GM21528 (cell line): ENCODE data around the gene MAP3K9.

Source experiments
- ATAC-seq: cut with Tn5 transposase; IDR thresholded peaks from one replicate; pipeline ENCODE4 v1.9.1; 2021; ENCODE audit warnings: mild to moderate bottlenecking, moderate library complexity; ENCODE audit not compliant: unreplicated experiment, low FRiP score

The MAP3K9 gene

DNA sequence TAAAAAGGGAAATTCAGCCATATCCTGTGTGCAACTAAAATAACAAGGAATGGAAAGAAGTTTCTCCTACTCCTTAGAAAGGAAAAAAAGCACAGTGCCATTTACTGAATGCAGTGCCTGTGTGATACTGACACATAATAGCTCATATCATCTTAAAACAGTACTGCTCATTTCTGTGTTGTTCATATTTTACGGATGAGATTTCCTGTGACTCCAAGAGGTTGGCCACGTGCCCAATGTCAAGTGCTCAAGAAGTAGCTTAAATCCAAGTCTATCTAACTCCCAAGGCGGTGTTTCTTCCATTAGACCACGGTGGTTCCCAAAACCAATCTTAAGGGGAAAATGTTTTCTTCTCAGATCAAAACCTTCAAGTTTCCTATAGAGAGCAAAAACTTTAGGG is 20.0 kb downstream of the MAP3K9 start:
- ATAC-seq: no peak

DNA sequence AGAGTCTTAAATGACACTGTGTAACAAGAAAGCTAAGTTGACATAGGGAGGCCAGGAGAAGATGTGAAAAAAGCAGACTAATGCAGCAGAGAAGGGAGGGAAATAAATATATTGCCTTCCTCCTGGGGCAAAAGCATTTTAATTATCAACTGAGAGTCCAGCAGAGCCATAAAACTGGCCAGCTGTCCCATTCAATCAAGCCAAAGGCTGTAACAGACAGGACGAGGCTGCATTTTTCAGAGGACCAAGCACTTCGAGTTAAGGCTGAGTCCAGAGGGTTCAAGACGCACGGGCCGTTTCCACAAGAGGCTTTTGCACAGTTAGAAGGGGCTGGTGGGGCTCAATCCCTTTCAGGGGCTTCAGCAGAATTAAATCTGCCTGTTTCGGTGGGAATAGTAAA is 20.4 kb downstream of the MAP3K9 start:
- no peak for ATAC-seq

DNA sequence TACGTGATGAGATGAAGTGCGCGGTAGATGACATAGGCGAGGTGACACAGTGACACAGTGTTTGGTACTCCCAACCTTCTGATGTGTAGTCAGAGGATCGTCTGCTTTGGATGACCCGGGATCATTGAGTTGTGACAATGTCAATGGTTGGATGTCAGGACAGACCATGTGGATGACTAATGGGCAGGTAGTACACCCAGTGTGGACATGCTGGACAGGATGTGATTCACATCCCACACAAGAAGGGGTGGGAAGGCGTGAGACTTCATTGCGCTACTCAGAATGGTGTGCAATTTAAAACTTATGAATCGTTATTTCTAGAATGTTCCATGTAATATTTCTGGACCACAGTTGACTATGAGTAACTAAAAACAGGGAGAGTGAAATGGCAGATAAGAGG is 23.8 kb downstream of the MAP3K9 start:
- no peak for ATAC-seq

DNA sequence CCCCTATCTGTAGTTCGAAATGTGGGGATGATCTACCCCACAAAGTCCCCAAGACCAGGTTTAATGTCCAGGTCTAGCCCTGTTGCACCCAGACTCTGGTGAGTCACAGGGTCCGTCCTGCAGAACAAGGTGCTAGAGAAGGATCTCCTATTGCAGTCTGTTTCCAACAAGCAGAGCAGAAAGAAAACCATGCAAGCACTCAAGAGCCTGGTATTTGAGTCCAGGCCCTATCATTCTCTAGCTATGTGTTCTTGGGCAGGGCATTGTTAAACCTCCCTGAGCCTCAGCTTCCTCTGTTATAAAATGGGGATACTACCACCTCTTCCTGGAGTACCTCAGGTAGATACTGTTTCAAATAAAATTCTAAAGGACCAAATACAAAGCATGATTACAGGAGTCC is 24.4 kb downstream of the MAP3K9 start:
- ATAC-seq: no peak

DNA sequence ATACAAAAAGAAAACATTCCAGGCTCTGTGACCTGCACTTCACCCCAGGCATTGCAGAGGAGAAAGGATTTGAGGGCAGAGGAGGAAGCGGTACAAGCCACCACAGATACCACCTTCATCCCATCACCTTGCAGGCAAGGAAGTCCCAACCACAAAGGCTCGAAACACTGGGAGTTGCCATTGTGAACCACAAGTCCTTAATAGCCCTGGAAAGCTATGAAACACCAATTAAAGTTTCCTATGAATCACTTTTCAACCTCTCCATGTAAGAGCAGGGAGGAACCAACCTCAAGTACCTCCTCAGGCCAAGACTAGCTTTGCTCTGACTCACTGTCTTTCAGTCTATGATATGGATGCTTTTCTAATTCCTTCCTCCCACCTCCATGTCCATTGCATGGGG is 27.0 kb downstream of the MAP3K9 start:
- no peak for ATAC-seq

DNA sequence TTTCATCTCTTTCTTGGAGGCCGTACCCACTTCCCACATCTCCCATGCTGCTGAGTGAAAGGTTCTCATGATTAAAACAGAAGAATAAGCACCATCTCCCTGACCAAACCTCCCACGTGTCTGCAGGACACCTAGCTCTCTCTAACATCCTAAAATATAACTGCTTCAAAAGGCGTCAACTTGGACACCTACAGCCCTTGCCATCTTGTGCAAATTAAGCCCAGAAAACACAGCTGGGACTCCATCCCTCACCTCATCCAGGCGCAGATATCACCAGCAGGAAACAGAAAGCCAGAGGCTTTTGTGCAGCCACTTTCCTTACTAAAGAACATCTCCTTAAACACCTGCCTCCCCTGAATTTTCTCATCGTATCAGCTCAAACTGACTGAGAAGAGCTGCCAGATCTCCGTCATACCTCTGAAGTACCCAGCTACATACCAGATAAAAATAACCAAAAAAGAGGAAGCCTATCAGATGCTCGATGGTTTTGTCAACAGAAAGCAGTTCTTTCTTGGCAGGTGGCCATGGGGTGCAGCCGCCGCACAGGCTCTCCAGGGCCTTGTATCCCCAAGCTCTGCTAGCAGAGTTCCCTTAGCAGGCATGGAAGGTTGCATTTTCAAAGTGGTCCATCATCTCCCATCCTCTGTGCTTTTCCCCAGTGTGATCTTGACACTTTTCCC is 28.8 kb downstream of the MAP3K9 start:
- ATAC-seq: no peak

DNA sequence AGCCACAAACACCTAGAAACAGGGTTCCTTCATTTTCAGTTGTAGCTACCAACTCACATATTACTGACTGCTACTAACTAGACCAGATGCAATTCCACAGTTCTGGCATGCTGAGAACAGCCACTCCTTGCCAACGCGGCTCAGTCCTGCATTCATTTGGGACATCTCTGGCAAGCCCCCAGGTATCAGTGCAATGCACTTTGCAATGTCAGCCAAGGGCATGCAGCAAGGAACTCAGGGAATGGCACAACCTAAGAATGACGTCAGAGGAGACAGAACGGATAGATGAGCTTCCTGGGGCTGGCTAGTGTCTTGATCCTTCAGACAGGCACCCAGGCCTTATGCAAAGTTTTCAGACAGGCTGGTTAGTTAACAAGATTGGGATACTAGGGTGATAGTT is 29.6 kb downstream of the MAP3K9 start:
- no peak for ATAC-seq

DNA sequence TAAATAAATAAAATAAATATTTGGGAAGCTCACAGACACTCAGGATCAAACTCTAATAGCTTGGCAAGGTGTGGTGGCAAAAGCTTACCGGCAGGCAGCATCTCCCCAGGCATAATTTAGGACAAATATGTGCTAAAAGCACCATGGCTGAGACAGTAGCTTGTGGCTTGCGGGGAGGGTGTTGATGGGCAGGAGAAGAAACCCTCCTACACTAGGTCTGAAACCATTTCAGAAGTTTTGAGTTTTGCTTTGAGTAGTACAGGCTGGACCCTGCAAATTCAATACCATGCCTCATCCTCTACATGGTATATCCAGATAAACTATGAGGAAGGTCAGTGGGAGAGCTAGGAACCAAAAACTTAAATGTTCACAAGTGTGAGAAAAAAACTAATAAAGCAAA is 33.1 kb downstream of the MAP3K9 start:
- no peak for ATAC-seq

DNA sequence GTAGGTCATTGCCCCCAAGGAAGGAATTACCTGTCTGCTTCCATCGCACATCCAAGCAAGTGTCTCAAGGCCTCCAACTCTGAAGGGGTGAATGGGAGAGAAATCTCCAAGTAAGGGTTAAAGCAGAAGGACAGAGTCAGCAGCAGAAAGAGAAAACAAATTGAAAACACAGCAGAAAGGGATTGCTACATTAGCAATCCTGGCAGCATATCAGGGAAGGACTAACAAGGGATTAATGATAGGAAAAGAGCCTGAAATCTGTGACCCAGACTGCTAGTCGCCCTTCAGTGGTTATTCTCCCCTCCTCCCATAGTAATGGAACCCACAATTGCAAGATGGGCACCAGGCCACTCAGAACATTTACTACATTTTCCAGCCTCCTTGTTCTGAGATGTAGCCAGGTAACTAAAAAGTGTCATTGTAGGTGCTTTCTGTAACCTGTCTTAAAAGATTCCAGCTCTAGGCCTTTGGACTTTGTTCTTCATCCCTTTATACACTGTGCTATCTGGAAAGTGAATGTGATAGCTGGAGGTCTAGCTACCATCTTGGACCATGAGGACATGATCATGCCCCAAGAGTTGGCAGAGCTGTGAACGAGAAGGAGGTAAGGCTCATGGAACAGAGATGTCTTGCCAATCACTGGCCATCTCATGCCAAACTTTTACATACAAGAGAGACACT is 36.0 kb downstream of the MAP3K9 start:
- no peak for ATAC-seq

DNA sequence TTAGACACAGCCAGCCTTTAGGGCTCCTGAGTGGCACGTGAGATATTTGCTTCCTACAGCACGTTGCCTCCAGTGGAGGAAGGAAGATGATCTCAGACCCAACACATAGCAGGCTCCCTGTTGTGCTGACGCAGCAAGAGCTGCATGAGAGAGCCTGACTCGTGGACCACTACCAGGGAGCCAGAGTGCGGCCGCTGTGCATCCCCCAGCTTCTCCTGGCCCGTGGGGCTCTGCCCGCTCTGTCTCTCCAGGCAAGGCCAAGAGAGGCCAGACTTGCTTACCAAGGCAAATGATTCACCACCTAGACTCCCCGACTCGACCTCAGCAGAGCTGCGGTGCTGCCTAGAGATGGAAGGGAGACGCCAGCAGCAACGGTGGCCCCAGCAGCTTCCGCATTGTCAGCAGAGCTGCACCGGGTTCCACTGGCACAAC is 37.5 kb downstream of the MAP3K9 start:
- ATAC-seq: no peak

DNA sequence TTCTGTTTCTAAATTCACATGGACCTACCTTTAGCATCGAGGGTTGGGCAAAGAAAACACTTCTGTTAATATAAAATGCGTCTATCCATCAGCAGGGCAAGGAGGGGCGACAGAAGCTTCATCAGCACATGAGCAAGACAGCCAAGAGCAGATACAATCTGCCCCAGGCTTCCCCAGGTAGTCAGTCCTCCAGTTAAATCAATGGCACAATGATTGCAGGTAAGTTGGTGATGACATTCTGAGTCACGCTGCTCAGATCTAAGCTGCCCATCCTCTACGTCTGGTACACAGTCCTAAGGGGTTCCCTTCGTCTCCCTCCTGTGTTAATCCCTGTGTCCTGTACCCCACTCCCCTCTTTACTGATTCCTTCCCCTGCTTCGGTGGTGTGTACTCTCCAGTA is 38.8 kb downstream of the MAP3K9 start:
- ATAC-seq: no peak

DNA sequence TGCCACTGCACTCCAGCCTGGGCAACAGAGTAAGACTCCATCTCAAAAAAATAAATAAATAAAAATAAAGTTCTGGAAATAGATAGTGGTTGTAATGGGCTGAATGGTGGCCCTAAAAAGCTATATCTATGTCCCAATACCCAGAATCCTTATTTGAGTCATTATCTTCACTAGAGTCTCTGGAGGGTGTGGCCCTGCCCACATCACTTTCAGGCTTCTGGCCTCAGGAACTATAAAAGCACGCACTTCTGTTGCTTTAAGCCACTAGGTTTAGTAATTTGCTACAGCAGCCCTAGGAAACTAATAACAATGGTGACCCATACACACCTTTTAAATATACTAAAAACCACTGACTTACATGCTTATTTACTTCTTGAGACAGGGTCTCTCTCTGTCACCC is 49.9 kb downstream of the MAP3K9 start:
- ATAC-seq: no peak

DNA sequence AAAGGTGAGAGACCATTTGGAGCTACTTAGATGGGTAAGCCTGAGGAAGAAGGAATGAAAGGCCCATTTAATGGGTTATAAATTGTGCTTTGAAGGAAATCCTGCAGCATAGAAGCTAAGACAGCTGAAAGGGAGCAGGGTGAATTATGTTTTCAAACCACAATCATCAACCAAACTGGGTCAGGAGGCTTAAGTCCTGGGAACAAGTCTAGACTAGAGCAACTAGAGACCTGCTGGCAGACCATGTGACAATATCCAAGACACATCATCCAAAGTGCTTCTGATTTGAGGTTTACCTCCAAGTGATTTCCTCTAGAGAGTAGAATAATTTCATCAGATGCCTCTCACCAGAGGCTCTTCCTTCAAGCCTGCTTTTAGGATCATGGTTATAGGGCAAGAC is 53.7 kb downstream of the MAP3K9 start:
- no peak for ATAC-seq

DNA sequence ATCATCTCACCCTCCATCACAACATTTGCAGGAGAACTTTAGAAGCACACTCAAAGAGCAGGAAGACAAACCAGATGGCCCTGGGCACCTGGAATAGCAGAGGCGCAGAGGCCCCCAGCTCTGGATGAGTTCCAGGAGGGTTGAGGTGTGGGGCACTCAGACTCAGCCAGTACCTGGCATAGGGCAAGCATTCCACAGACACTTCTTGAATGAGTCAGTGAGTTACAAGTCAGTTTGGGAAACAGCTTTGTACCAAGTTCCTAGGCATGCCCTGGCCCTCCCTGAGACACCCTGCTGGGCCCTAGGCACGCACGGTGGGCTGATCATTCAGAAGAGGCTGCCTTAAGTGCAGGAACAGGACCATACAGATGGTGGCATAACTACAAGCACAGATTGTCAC is 54.3 kb downstream of the MAP3K9 start:
- no peak for ATAC-seq

DNA sequence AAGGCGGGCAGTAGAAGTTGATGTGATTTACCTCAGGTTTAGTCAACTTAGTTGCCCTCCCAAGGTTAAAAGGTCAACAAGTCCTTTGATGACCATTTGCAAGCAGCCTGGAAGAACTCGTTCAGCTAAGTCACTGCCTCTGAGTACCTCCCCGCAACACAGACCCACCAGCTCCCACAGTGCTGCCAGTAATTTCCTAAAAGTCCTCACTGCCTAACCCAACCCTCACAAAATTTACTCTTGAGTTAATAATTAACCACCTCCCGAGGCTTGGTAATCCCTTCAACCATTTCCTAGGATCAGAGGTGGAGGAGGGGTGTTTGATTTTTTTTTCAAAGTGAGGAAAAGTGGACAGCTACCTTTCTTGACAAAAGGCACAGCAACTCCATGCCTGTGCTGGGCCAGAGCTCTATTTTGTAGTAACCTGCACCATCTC is 55.8 kb downstream of the MAP3K9 start:
- no peak for ATAC-seq

DNA sequence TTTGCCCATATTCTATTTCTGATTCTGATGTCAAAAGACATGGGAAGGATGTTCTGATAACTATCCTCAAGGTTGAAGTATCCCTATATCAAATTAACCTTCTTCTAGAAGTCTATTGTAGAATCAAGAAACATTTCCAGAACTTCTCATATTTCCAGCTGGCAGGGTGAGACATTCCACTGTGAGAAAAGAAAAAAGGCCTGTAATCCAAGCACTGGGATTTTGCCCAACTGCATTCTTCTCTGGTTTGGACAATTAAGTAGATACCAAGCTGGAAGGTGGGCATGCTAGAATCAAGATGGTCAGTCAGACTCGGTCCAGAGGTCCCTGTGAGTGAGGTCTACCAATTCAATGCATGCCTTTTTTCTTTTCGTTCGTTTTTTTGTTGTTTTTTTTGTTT is 60.9 kb downstream of the MAP3K9 start:
- no peak for ATAC-seq

DNA sequence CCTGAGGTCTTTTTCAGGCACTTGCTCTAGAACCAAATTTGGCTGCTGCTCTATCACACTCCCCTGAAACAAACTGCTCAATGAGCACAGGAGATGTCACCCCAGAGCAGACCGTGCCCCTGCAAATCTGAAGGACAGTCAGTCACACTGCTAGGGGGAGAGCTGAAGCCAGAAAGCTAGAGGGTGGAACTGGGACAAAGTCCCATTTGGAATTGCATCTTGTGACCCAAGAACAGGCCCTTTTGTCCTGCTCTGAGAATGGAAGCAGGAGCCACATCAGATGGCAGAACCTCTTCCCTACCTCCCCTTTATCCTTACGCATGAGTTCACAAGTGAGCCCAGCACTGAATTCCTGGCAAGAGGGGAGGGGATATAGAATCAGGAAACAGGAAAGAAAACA is 64.7 kb downstream of the MAP3K9 start:
- no peak for ATAC-seq

DNA sequence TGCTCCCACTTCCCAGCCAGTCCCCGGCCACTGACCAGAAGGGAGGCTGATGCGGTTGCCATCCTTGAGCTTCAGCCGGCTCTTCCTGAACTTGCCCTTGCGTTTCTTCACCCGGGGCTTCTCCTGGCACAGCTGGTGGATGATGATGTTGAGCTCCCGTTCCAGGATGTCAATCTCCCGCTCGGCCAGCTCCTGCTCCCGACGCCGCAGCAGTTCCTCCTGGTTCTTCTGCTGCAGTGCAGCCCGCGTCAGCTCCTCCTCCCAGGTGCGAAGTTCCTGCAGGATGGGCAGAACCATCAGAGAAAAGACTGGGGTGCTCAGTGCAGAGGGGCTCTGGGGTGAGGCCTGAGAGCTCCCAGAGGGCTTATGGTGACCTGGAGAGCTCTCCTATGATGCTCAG is 67.0 kb downstream of the MAP3K9 start:
- ATAC-seq: no peak

DNA sequence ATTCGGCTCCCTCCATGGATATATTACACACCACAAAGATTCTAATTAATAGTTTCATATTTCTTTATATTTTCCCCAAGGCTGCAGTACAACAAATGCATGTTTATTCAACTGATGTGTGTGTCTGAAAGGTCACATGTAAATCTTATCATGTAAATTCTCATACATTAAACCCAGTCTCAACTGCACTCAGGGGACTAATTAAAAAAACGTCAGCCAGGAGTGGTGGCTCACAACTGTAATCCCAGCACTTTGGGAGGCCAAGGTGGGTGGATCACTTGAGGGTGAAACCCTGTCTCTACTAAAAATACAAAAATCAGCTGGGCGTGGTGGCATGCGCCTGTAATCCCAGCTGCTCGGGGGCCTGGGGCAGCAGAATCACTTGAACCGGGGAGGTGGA is 67.8 kb downstream of the MAP3K9 start:
- no peak for ATAC-seq

DNA sequence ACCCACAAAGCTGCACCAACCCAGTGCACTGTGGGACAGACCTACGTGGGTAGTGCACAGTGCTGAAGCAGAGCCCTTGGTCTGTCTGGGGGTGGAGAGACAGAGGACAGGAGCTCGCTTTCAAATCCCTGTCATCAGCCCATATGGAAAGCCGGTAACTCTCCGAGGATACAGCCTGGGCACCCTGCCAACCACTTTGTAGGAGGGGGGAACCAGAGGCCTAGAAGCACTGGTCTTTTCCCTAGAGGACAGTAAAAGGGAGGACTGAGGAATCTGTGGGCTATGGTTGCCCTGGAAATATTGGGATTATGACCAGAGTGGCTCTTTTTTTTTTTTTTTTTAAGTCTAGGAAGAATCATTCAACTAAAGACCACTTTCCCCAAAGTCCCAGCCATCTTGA is 74.3 kb downstream of the MAP3K9 start:
- ATAC-seq: no peak

DNA sequence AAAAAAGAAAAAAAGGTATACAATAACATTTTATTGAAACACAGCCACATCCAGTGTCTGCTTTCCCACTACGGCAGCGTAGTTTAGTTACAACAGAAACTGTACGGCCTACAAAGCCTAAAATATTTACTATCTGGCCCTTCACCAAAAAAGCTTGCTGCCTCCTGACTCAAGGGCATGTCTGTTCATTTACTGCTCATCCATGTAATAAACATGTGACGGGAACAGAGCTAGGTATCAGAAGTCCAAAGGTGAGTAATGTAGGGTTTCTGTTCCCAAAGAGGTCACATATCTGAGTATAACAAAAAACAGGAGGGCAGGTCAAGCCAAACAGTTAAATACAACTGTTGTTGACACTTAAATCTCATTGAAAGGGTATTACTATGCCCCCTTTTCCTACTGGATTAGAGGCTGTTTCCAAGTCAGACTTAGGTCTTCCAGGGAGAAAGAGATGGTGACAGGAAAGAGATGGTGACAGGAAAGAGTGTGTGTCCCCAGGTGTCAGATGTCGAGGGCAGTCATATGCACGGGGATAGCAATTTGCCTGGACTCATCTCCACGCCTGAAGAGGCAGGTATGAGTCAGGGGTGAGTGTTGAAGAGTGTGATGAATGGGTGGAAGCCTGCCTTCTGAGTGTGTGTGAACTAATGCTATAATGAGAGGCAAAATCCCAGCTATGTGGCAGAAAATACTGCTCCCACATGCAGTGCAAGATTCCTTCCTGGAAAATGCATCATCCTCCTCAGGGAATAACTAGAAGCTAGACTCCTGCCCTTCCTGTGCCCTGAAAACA is 77.7 kb downstream of the MAP3K9 start:
- ATAC-seq: no peak

DNA sequence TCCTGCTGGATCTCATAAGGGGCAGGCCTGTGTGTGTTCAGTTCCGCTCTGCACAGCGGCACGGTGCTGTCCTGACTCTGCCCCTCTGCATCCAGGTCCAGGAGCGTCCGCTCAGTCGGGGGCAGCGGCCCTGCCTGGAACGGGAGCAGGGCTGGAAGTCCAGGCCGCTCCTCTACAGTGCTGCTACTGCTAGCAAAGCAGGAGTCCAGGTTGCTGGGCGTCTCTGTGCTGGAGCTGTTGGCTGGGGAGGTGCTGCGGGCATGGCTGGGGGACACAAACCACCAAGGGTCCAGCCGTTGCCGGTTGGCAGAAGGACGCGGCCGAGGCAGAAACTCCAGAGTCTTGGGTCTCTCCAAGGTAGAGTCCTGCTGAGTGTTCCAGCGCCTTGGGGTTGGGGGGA is 78.9 kb downstream of the MAP3K9 start:
- no peak for ATAC-seq
